ENCODE results near the gene UNG. TPM values are rescaled to one million over a fixed set of nuclear protein-coding genes. Genes with fewer than 3 reads are reported as not detected.

The UNG gene
- total and polyA plus RNA-seq, 9 of the 15 experiments (the other 6 are each of a cell fraction or from before 2014, with no cell fraction given) = 8.4 to 59.8 (median 41.0) TPM

- no peak for TF ChIP-seq ESRRB (CRISPR knock-in tag; IDR thresholded peaks at IDR 0.05; ENCODE audit: borderline replicate concordance)
- TF ChIP-seq KDM1A (IDR thresholded peaks at IDR 0.05) = peak; percentile 87 to 92
- TF ChIP-seq BHLHE40 (IDR thresholded peaks at IDR 0.05; ENCODE audit: low read length) = peak; percentile 57
- TF ChIP-seq CHD2 (IDR thresholded peaks at IDR 0.05; ENCODE audit: low read depth, low read length) = peak; percentile 93
- TF ChIP-seq PCBP2 (IDR thresholded peaks at IDR 0.05; ENCODE audit: low read depth, low read length, poor library complexity, severe bottlenecking) = no peak
- TF ChIP-seq BRF1 (IDR thresholded peaks at IDR 0.05; ENCODE audit: borderline replicate concordance, extremely low read depth, insufficient read length) = no peak
- 0 out of 2 replicates have a peak, but pooled peaks have one; percentile 36 for TF ChIP-seq E2F3 (CRISPR knock-in tag; IDR thresholded peaks at IDR 0.05)
- peak; percentile 95 for TF ChIP-seq RNF2 (IDR thresholded peaks at IDR 0.05)
- TF ChIP-seq SMAD1 (IDR thresholded peaks at IDR 0.05; ENCODE audit: low read depth, low read length, partially characterized antibody) = no peak
- TF ChIP-seq ZNF740 (CRISPR knock-in tag; IDR thresholded peaks at IDR 0.05) = peak; percentile 82
- TF ChIP-seq ZNF740 (tag; IDR thresholded peaks at IDR 0.05) = no peak; a peak in 1 of 4 replicates
- TF ChIP-seq MTA3 (IDR thresholded peaks at IDR 0.05; ENCODE audit: borderline replicate concordance) = 0 out of 2 replicates have a peak, but pooled peaks have one; percentile 59
- TF ChIP-seq ELK3 (CRISPR knock-in tag; IDR thresholded peaks at IDR 0.05) = no peak
- TF ChIP-seq THAP12 (CRISPR knock-in tag; IDR thresholded peaks at IDR 0.05) = no peak
- no peak for TF ChIP-seq SMAD4 (CRISPR knock-in tag; conservative IDR thresholded peaks at IDR 0.05)
- no peak for TF ChIP-seq SMARCB1 (IDR thresholded peaks at IDR 0.05; ENCODE audit: insufficient read length, low read depth)
- no peak for TF ChIP-seq PBX2 (CRISPR knock-in tag; IDR thresholded peaks at IDR 0.05; ENCODE audit: low read depth)
- no peak for TF ChIP-seq PBX2 (tag; conservative IDR thresholded peaks at IDR 0.05; ENCODE audit: low read depth)
- TF ChIP-seq ZNF780A (CRISPR knock-in tag; IDR thresholded peaks at IDR 0.05) = no peak
- TF ChIP-seq ARID2 (IDR thresholded peaks at IDR 0.05) = 0 out of 2 replicates have a peak, but pooled peaks have one; percentile 56
These were observed 4.1 kb upstream of the UNG start, which contains the start of gene ALKBH2 (continued) for GRCh38 chr12:109093022-109093918.

Measured in K562 (cell line).